WI38 (cell line): ENCODE data around the gene LRPAP1.

Experiments
- H3K4me3 ChIP-seq: 2 replicates; pipeline ENCODE4 v1.5.1; 2011; ENCODE audit warnings: low read depth, mild to moderate bottlenecking, control low read depth, low read length
- CTCF ChIP-seq: IDR thresholded peaks from 2 replicates; pipeline ENCODE4 v1.5.1; 2012; ENCODE audit warnings: low read depth, mild to moderate bottlenecking, control low read depth, low read length

The LRPAP1 gene

DNA sequence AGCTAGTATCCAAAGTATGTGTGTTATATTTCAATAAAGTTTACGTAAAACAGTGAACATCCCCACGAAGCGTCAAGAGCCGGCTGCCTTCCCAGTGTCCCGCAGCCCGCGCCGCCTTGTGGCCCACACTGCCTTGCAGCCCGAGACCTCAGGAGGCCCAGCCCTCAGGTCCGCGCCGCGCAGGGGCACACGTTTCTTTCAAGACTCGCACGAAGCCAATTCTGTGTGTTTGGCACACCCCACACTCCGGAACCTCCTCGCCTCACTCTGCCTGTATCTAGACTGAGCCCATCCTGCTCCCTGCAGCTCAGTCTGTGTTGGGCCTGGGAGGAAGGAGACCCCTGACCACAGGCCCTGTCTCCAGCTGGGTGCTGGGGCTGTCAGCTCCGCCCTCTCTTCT, 5.8 kb downstream of the LRPAP1 start:
- no peak overlapping the region for H3K4me3 ChIP-seq
- TF ChIP-seq CTCF = no peak

- no peak for TF ChIP-seq CTCF
- H3K4me3 ChIP-seq = no peak overlapping the region
Observed at GRCh38 chr4:3525532-3526430, 6.4 kb downstream of the LRPAP1 start.

DNA sequence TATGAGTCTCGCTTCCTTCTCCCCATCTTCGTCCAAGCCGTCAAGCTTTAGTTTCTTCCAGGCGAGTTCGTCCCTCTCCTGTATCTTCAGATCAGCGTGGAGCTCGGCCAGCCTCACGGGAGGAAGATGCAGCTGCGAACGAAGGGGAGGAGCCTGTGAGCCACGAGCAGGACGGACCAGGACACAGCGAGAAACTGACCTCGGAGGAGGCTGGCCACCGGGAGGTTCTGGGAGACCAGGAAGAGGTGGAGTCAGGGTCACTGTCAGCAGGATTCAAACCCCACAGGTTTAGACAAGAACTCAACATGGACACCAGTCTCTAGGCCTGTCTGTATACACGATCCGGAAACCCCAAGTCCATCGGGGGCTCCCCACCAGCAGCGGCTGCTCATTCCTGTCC, 7.3 kb downstream of the LRPAP1 start:
- no peak for TF ChIP-seq CTCF
- no peak overlapping the region for H3K4me3 ChIP-seq

- H3K4me3 ChIP-seq = no peak overlapping the region
Observed at GRCh38 chr4:3524349-3524748, 7.9 kb downstream of the LRPAP1 start.

GRCh38 chr4:3523628-3524221, 8.5 kb downstream of the LRPAP1 start:
- H3K4me3 ChIP-seq = no peak overlapping the region
- no peak for TF ChIP-seq CTCF

More at GRCh38 chr4:3524349-3524748, 7.9 kb downstream of the LRPAP1 start:
- TF ChIP-seq CTCF = no peak

DNA sequence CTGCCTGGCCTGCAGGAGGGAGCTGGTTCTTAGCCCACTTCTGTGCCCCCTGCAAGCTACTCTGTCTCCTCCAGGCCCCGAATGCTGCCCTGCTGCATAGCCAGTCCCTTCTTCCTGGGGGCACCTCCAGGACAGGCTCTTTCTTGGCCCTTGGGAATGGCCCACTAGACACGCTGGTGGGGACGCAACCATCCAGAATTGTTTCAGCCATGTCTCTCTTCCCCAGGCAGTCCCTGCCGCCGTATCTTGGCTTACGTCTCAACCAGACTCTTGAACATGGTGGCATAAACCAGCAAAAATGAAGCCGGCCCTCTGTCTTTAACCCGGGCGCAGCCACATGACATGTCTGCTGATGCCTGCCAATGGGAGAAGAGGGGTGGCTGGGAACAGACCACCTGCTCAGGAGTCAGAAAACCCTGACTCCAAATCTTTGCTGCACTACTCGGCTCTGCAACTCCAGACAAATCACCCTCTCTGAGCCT, 9.0 kb downstream of the LRPAP1 start:
- H3K4me3 ChIP-seq = no peak overlapping the region
- no peak for TF ChIP-seq CTCF

DNA sequence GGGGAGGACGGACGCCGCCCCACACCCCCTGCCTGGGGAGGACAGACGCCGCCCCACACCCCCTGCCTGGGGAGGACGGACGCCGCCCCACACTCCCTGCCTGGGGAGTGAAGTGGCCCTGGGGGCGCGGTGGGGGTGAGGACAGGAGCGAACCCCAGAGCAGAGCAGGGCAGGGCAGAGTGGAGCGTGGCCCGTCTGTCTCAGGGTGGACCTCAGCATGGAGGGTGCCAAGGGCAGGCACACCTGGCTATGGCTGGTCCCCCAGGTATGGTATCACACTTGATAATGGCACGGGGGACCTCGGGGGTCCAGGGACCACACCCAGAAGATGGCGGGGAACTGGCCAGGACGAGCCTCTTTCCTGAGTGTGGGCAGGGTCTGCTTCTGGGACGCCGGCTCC, 9.6 kb downstream of the LRPAP1 start:
- TF ChIP-seq CTCF = no peak

More for the DNA sequence above, 9.6 kb downstream of the LRPAP1 start:
- H3K4me3 ChIP-seq = no peak overlapping the region
